RPMI7951 (cell line): ENCODE data around the gene CAPN3. TPM values are rescaled to one million over a fixed set of nuclear protein-coding genes. Genes with fewer than 3 reads are reported as not detected.
"Not testable (repeated sequence)": the region's sequence is repeated elsewhere in the genome, so short reads cannot be mapped to it uniquely, and the experiment has no call there.

Experiments used
- DNase-seq: peaks from one replicate; pipeline ENCODE4 v3.0.0-alpha.2; 2012; ENCODE audit warnings: low read depth
- total RNA-seq: library from RNA; depleted of rRNA; stranded (reverse); fragments of >200 nt; shearing (Covaris generic); gene quantifications from 2 replicates; pipeline ENCODE4 v1.2.3, GENCODE V29; 2014; rRNA removed

CAPN3 gene
- total RNA-seq: not detected in 2 replicates

DNA sequence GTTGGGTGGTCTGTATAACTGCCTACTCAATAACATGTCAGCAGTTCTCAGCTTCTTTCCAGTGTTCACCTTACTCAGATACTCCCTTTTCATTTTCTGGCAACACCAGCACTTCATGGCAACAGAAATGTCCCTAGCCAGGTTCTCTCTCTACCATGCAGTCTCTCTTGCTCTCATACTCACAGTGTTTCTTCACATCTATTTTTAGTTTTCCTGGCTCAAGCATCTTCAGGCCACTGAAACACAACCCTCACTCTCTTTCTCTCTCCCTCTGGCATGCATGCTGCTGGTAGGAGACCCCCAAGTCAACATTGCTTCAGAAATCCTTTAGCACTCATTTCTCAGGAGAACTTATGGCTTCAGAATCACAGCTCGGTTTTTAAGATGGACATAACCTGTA, at the start of gene CAPN3:
Gene CAPN3, plus strand, starts transcription at position 253 of the 400 bp plus-strand sequence. CDS start 305 bp downstream, outside the sequence.
- no peak for DNase-seq

- DNase-seq: no peak
Measured at GRCh38 chr15:42313463-42313862, 45.8 kb upstream of the CAPN3 start.

DNA sequence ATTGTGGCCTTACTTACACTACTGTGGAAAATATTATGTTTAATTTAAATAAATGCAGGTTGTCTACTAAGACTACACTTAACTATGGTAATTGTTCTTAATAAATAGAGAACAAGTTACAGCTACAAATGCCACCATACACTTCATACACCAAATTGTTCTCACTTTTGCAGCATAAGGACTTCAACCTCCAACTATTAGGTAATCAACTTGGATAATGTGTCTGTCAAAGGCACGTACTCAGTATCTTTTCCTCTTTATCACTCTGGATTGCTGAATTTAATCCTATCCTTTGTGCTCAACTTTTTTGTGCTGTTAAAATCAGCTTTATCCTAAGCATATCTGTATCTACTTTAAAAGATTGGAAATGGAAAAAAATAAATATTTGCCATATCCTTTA, 44.5 kb upstream of the CAPN3 start:
- DNase-seq: no peak

DNA sequence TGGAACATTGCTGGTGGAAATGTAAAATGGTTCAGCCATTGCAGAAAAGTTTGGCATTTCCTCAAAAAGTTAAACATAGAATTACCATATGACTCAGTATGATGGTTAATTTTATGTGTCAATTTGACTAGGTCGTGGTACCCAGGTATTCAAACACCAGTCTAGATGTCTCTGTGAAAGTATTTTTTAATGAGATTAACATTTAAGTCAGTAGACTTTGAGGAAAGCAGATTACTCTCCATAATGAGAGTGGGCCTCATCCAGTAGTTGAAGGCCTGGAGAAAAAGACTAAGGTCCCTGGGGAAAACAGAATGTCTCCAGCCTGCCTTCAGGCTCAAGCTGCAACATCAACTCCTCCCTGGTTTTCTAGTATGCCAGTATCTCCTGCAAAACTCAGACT, 43.8 kb upstream of the CAPN3 start:
- no peak for DNase-seq

GRCh38 chr15:42316282-42316805, 43.0 kb upstream of the CAPN3 start:
- not testable (repeated sequence) for DNase-seq

GRCh38 chr15:42319206-42319605, 40.1 kb upstream of the CAPN3 start:
- no peak for DNase-seq

- peak; percentile 26 for DNase-seq
Measured at GRCh38 chr15:42324308-42324707, 35.0 kb upstream of the CAPN3 start.

DNA sequence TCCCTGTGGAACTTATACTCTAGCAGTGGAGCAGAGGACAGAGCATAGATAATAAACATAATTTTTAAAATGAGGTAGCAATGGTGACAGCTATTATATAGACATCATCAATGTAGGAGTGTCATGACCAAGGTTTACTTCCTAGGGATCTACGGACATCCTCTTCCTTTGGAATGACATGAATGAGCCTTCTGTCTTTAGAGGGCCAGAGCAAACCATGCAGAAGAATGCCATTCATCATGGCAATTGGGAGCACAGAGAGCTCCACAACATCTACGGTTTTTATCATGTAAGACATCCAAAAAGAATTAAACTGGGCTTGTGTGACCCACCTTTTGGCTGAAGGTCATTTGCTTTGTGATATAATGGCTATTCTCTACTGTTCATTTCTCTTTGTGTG, 30.1 kb upstream of the CAPN3 start:
- DNase-seq: no peak

DNA sequence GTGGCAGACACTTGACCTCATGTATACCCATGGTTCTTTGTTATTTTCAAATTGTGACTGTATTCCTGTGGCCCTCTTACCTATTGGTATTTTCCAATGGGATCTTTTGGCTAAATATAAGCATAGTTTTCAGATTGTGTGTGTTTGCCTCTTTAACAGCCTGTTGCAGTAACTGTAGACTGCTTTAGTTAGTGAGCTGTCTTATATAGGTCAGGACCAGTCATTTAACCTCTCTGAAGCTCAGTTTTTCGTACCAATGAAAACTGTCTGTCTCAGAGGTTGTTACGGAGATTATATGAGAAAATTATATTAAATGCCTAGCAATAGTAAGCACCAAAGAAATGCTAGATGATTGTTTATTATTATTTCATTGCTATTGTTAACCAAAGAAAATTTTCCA, 29.3 kb upstream of the CAPN3 start:
- no peak for DNase-seq

DNA sequence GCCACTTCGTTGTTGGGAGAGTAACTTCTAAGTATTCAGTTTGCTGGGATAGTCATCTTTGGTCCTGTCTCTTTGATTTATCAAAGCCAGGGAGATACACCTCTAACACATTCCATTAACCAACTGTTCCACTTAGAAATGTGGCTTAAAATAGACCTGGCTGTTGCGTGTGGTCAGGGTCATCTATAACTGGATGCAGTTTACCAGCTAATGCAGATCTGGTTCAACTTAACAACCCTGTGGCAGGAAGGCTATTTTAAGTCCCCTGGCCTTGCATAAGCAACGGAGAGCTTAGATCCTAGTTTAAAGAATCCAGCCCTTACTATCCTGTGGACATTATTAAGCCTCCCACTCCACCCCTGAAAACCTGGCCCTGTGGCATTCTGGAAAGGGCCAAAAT, 28.1 kb upstream of the CAPN3 start:
- peak; percentile 4 for DNase-seq

GRCh38 chr15:42332331-42332730, 27.0 kb upstream of the CAPN3 start:
- no peak for DNase-seq

GRCh38 chr15:42335074-42335473, 24.2 kb upstream of the CAPN3 start:
- DNase-seq: no peak

DNA sequence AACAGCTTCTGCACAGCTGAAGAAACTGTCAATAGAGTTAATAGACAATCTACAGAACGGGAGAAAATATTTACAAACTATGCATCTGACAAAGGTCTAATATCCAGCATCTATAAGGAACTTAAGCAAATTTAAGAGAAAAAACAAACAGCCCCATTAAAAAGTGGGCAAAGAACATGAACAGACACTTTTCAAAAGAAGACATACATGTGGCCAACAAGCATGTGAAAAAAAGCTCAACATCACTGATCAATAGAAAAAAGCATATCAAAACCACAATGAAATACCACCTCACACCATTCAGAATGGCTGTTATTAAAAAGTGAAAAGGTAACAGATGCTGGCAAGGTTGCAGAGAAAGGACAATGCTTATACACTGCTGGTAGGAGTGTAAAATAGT, 22.7 kb upstream of the CAPN3 start:
- not testable (repeated sequence) for DNase-seq

GRCh38 chr15:42337104-42337503, 22.2 kb upstream of the CAPN3 start:
- DNase-seq: not testable (repeated sequence)

GRCh38 chr15:42338500-42338899, 20.8 kb upstream of the CAPN3 start:
- no peak for DNase-seq

- no peak for DNase-seq
Measured at GRCh38 chr15:42343596-42344232, 15.6 kb upstream of the CAPN3 start.

DNA sequence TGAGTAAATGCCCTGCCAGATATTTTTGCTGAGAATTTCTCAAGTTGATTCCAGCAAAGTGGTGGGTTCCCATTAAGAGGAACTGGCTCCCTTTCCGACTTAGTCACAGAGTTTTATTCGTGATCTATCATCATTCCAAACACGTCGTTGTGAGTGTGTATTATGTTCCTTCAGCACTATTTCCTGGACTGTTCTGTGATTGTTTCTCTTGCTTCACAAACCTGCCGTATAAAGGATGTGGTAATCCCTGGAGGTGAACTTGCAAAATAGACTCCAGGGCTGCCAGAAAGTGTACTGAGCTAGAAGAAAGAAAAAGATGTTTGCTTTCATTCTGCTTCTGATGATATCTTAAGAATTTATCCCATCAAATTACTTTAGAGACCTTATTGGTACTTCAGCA, 14.5 kb upstream of the CAPN3 start:
- no peak for DNase-seq

GRCh38 chr15:42345504-42345903, 13.8 kb upstream of the CAPN3 start:
- DNase-seq: no peak

GRCh38 chr15:42348083-42348482, 11.2 kb upstream of the CAPN3 start:
- DNase-seq: peak; percentile 17

- DNase-seq: no peak
Measured at GRCh38 chr15:42349186-42349585, 10.1 kb upstream of the CAPN3 start.

DNA sequence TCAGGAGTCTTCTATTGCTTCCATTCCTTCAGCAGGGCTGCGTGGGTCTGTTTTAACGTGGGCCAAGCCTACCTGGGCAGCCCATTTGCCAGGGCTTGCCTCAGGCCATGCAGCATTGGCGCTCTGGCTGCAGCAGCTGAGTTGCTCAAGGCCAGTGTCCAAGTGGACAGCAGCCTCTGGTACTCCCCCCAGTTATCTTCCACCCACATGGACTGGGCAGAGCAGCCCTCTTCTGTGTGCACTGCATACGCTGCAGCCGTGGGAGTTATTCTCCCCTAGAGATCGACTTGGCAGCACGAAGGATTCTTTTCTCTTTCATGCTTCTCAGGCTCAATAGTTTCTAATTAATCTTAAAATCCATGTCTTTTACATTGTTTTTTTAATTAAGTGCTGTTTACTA, 6.9 kb upstream of the CAPN3 start:
- no peak for DNase-seq

GRCh38 chr15:42353061-42353460, 6.2 kb upstream of the CAPN3 start:
- DNase-seq: no peak

GRCh38 chr15:42354824-42355223, 4.5 kb upstream of the CAPN3 start:
- no peak for DNase-seq

GRCh38 chr15:42355291-42355690, 4.0 kb upstream of the CAPN3 start:
- DNase-seq: no peak
